ENCODE data around the gene RSBN1L.

- TF ChIP-seq SUZ12 (IDR thresholded peaks at IDR 0.05) (no peak), FOXK2 (IDR thresholded peaks at IDR 0.05) (no peak), SP1 (IDR thresholded peaks at IDR 0.05) (no peak), FOXM1 (IDR thresholded peaks at IDR 0.05; ENCODE audit: borderline replicate concordance) (no peak), HDGF (IDR thresholded peaks at IDR 0.05; ENCODE audit: borderline replicate concordance) (no peak), FOXA1 (IDR thresholded peaks at IDR 0.05) (no peak), PKNOX1 (IDR thresholded peaks at IDR 0.05) (no peak), TARDBP (IDR thresholded peaks at IDR 0.05) (no peak), L3MBTL2 (conservative IDR thresholded peaks at IDR 0.05) (no peak), ELF4 (IDR thresholded peaks at IDR 0.05) (no peak), BHLHE40 (IDR thresholded peaks at IDR 0.05; ENCODE audit: borderline replicate concordance) (no peak), LEF1 (IDR thresholded peaks at IDR 0.05; ENCODE audit: borderline replicate concordance) (no peak), NFRKB (IDR thresholded peaks at IDR 0.05) (no peak)
These were observed 89.8 kb downstream of the RSBN1L start for GRCh38 chr7:77786018-77786417.

Measured in HEK293T (cell line).